NT2/D1 (cell line): ENCODE results near the gene NMT2.

Experiments used
- DNase-seq: peaks from one replicate; pipeline ENCODE4 v3.0.0-alpha.2; 2011; ENCODE audit warnings: low read depth, low spot score
- H3K27me3 ChIP-seq: 2 replicates; pipeline ENCODE4 v1.6.0; 2011; ENCODE audit warnings: mild to moderate bottlenecking; ENCODE audit not compliant: insufficient read length, insufficient read depth
- H3K36me3 ChIP-seq: 2 replicates; pipeline ENCODE4 v1.6.1; 2011; ENCODE audit warnings: mild to moderate bottlenecking, low read length, mixed read lengths; ENCODE audit not compliant: insufficient read depth, insufficient read length
- H3K4me1 ChIP-seq: 2 replicates; pipeline ENCODE4 v1.5.1; 2011; ENCODE audit not compliant: insufficient read depth, insufficient read length
- H3K4me3 ChIP-seq: 2 replicates; pipeline ENCODE4 v1.5.1; 2011; ENCODE audit warnings: low read depth; ENCODE audit not compliant: insufficient read length
- H3K9ac ChIP-seq: 2 replicates; pipeline ENCODE4 v1.6.0; 2011; ENCODE audit warnings: low read depth; ENCODE audit not compliant: insufficient read length
- H3K9me3 ChIP-seq: 2 replicates; pipeline ENCODE4 v1.5.1; 2011; ENCODE audit warnings: mild to moderate bottlenecking, low read length; ENCODE audit not compliant: insufficient read depth
- SUZ12 ChIP-seq: IDR thresholded peaks from 2 replicates; pipeline ENCODE4 v1.6.1; 2011; ENCODE audit not compliant: insufficient read length, insufficient read depth; ENCODE audit errors: extremely low read depth
- YY1 ChIP-seq: IDR thresholded peaks from 2 replicates; pipeline ENCODE4 v1.6.1; 2011; ENCODE audit not compliant: insufficient read length, insufficient read depth
- ZNF274 ChIP-seq: IDR thresholded peaks from 2 replicates; pipeline ENCODE4 v1.6.1; 2011; ENCODE audit warnings: mild to moderate bottlenecking, low read depth, low read length

NMT2 gene

GRCh38 chr10:15121707-15122106 is 46.8 kb downstream of the NMT2 start:
- Histone ChIP-seq H3K36me3 (peaks cover 36% of the 10 kb centered on the region), H3K27me3 (no peaks in the 10 kb centered on the region), H3K4me3 (no peak overlapping the region), H3K4me1 (no peaks in the 10 kb centered on the region), H3K9me3 (no peaks in the 10 kb centered on the region; the same call in 1 of the 2 replicates), H3K9ac (no peak overlapping the region)
- no peak for TF ChIP-seq ZNF274
- no peak for DNase-seq

GRCh38 chr10:15120523-15120922 is 48.0 kb downstream of the NMT2 start:
- Histone ChIP-seq H3K4me3 (no peak overlapping the region), H3K36me3 (peaks cover 32% of the 10 kb centered on the region), H3K9ac (no peak overlapping the region), H3K27me3 (no peaks in the 10 kb centered on the region), H3K4me1 (no peaks in the 10 kb centered on the region), H3K9me3 (no peaks in the 10 kb centered on the region; the same call in 1 of the 2 replicates)
- DNase-seq: no peak
- no peak for TF ChIP-seq ZNF274
- TF ChIP-seq YY1: no peak
- TF ChIP-seq SUZ12: no peak

DNA sequence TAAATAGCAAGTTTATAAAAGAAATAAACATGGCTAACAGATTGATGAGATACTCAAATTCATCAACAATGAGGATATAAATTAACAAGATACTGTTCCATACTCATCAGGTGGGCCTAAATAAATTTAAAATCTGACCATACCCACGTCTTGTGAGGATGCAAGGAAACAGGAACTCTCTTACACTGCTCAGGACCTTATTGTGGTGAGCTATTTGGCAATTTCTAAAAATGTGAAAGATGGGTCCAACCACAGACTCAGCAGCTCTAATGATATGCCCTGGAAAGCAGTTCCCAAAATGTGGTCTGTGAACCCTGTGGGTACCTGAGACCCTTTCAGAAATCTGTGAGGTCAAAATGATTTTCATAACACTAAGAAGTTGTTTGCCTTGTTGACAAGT is 49.9 kb downstream of the NMT2 start:
- Histone ChIP-seq H3K9me3 (no peaks in the 10 kb centered on the region; the same call in 1 of the 2 replicates), H3K36me3 (peaks cover 29% of the 10 kb centered on the region), H3K4me1 (no peaks in the 10 kb centered on the region), H3K27me3 (no peaks in the 10 kb centered on the region), H3K4me3 (no peak overlapping the region), H3K9ac (no peak overlapping the region)
- DNase-seq: no peak
- TF ChIP-seq YY1 (no peak), ZNF274 (no peak), SUZ12 (no peak)

GRCh38 chr10:15116225-15116624 is 52.3 kb downstream of the NMT2 start:
- Histone ChIP-seq H3K9me3 (no peaks in the 10 kb centered on the region; the same call in 1 of the 2 replicates), H3K27me3 (no peaks in the 10 kb centered on the region), H3K9ac (no peak overlapping the region), H3K4me3 (no peak overlapping the region), H3K4me1 (no peaks in the 10 kb centered on the region), H3K36me3 (peaks cover 39% of the 10 kb centered on the region)
- TF ChIP-seq SUZ12 (no peak), ZNF274 (no peak), YY1 (no peak)
- no peak for DNase-seq

- no peak for TF ChIP-seq ZNF274
- TF ChIP-seq SUZ12: no peak
- TF ChIP-seq YY1: no peak
- H3K36me3 ChIP-seq: peaks cover 30% of the 10 kb centered on the region
These were observed 54.7 kb downstream of the NMT2 start for GRCh38 chr10:15113766-15114165.

DNA sequence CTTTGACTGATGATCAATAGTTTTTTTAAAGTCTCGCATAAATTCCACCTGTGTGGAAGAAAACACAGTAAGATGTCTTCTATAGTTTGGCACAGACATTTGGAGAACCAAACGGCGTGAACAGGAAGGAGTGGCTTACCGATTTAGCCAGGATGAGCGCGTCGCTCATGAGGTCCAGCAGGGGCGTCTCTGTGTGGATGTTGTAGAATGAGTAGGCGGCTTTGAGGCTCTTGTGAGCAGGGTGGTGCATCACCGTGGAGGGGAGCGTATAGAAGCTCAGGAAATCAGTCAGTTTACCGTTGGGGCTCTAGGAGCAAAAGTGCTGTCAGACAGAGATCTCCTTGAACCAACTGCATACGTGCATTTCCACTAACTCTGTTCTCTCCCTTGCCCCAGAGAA is 55.8 kb downstream of the NMT2 start:
- Histone ChIP-seq H3K4me3 (no peak overlapping the region), H3K27me3 (no peaks in the 10 kb centered on the region), H3K36me3 (peaks cover 30% of the 10 kb centered on the region), H3K9ac (no peak overlapping the region), H3K9me3 (no peaks in the 10 kb centered on the region; the same call in 1 of the 2 replicates), H3K4me1 (no peaks in the 10 kb centered on the region)
- DNase-seq: peak; percentile 9
- no peak for TF ChIP-seq YY1
- no peak for TF ChIP-seq SUZ12
- no peak for TF ChIP-seq ZNF274

More at GRCh38 chr10:15113766-15114165, 54.7 kb downstream of the NMT2 start:
- H3K4me3 ChIP-seq: no peak overlapping the region
- no peaks in the 10 kb centered on the region; the same call in 1 of the 2 replicates for H3K9me3 ChIP-seq
- no peak overlapping the region for H3K9ac ChIP-seq
- no peaks in the 10 kb centered on the region for H3K27me3 ChIP-seq
- no peak for DNase-seq
- H3K4me1 ChIP-seq: no peaks in the 10 kb centered on the region

- Histone ChIP-seq H3K27me3 (no peaks in the 10 kb centered on the region), H3K36me3 (peaks cover 57% of the 10 kb centered on the region), H3K4me1 (no peaks in the 10 kb centered on the region), H3K9me3 (no peaks in the 10 kb centered on the region), H3K4me3 (no peak overlapping the region), H3K9ac (no peak overlapping the region)
- peak; percentile 46 for DNase-seq
- TF ChIP-seq SUZ12 (no peak), ZNF274 (no peak), YY1 (no peak)
These were observed 62.0 kb downstream of the NMT2 start for GRCh38 chr10:15106352-15107013.
